D341Med (cell line): ENCODE measurements around the gene RNF113A.
"Not testable (repeated sequence)": the region's sequence is repeated elsewhere in the genome, so short reads cannot be mapped to it uniquely, and the experiment has no call there.

Source experiments
- DNase-seq: peaks from one replicate; pipeline ENCODE4 v3.0.0; 2012; ENCODE audit warnings: low spot score

The RNF113A gene

GRCh38 chrX:119833905-119834304 is 37.6 kb downstream of the RNF113A start:
- no peak for DNase-seq

- no peak for DNase-seq
Measured at GRCh38 chrX:119828446-119828845, 43.1 kb downstream of the RNF113A start.

- DNase-seq, result no peak
Measured at GRCh38 chrX:119826399-119826959, 45.1 kb downstream of the RNF113A start.

GRCh38 chrX:119824221-119824620 is 47.3 kb downstream of the RNF113A start:
- not testable (repeated sequence) for DNase-seq

GRCh38 chrX:119821703-119822102 is 49.8 kb downstream of the RNF113A start:
- DNase-seq, result not testable (repeated sequence)
